HCT116 (cell line): Measurements from ENCODE around the gene FLNA. TPM values are rescaled to one million over a fixed set of nuclear protein-coding genes. Genes with fewer than 3 reads are reported as not detected.

Experiments used
- ATAC-seq: fragments of 200-7000 bp; cut with Tn5 transposase; 2 replicates; pipeline ENCODE4 v1.9.1; 2020; ENCODE audit warnings: mild to moderate bottlenecking, moderate library complexity
- BruUV-seq: library from RNA; stranded (reverse); fragments of 400-500 nt; replicated peaks from 2 replicates; lab custom pipeline; 2021; lab: Mats Ljungman, UMichigan
- CTCF ChIA-PET: fragments of 300-600 bp; sonication (Branson Sonifier 250); formaldehyde crosslinking; loops from one replicate; lab custom pipeline; 2021; ENCODE audit warnings: antibody characterized with exemption; lab: Charles Lee
- POLR2A ChIA-PET: fragments of 300-600, 350-600 bp; sonication (Branson Sonifier 250); formaldehyde crosslinking; loops from one replicate; lab custom pipeline; 2021; ENCODE audit warnings: antibody characterized with exemption; lab: Charles Lee
- RAD21 ChIA-PET, 2 experiments: fragments of 300-600 bp; sonication (Branson Sonifier 250); formaldehyde crosslinking; loops; one replicate each; lab custom pipeline; 2023; ENCODE audit warnings: low total read pairs in 2 of 2; ENCODE audit not compliant: uncharacterized antibody in 2 of 2, unreplicated experiment in 2 of 2, low non-redundant PET in 1 of 2; lab: Charles Lee
- DNase-seq: peaks from one replicate; pipeline ENCODE4 v3.0.0-alpha.2; 2010; ENCODE audit warnings: low read depth, low spot score
- H2AFZ ChIP-seq: fragments of 200-600 bp; shearing (Covaris generic), sonication (generic); 2 replicates; pipeline ENCODE4 v1.6.1; 2017; ENCODE audit warnings: low read depth, mixed run types, mixed read lengths, antibody characterized with exemption, low read length; ENCODE audit not compliant: poor library complexity, severe bottlenecking
- H3K27ac ChIP-seq: 2 replicates; pipeline ENCODE4 v1.5.1; 2012; ENCODE audit warnings: low read depth, low read length
- H3K27me3 ChIP-seq: fragments of 200-600 bp; sonication (generic); 2 replicates; pipeline ENCODE4 v1.6.1; 2016; ENCODE audit warnings: mixed run types, low read length, mixed read lengths; ENCODE audit not compliant: insufficient read depth
- H3K36me3 ChIP-seq, 2 experiments: fragments of 200-500 bp in 1 of 2; fragments of 200-600 bp in 1 of 2; sonication (Bioruptor generic) in 1 of 2; sonication (generic) in 1 of 2; 2 replicates each; pipeline versions ENCODE4 v1.5.1 to v1.6.1; 2014 to 2016; ENCODE audit warnings: low read length in 2 of 2, inconsistent platforms in 1 of 2, mixed read lengths in 1 of 2, mixed run types in 1 of 2; ENCODE audit not compliant: insufficient read depth in 2 of 2, control insufficient read depth in 1 of 2
- H3K4me1 ChIP-seq, 2 experiments: fragments of 200-600 bp in 1 of 2; sonication (generic) in 1 of 2; 2 replicates each; pipeline versions ENCODE4 v1.5.1 to v1.6.1; 2012 to 2017; ENCODE audit warnings: low read length in 2 of 2, inconsistent platforms in 1 of 2, mild to moderate bottlenecking in 1 of 2, mixed read lengths in 1 of 2, mixed run types in 1 of 2, moderate library complexity in 1 of 2; ENCODE audit not compliant: insufficient read depth in 2 of 2, control insufficient read depth in 1 of 2
- H3K4me2 ChIP-seq: fragments of 200-600 bp; sonication (generic); 2 replicates; pipeline ENCODE4 v1.6.1; 2017; ENCODE audit warnings: mixed run types, low read length, mixed read lengths
- H3K4me3 ChIP-seq, 2 experiments: fragments of 200-600 bp in 1 of 2; sonication (generic) in 1 of 2; replicated peaks in 1 of 2; 2 replicates each; pipeline ENCODE4 v1.5.1; 2011 to 2016; ENCODE audit warnings: low read length in 2 of 2, control low read depth in 1 of 2, low read depth in 1 of 2, mild to moderate bottlenecking in 1 of 2, mixed read lengths in 1 of 2, mixed run types in 1 of 2
- H3K79me2 ChIP-seq: fragments of 200-600 bp; sonication (generic); 2 replicates; pipeline ENCODE4 v1.6.1; 2017; ENCODE audit warnings: mild to moderate bottlenecking, mixed run types, low read length, moderate library complexity, mixed read lengths; ENCODE audit not compliant: insufficient read depth
- H3K9ac ChIP-seq: fragments of 200-600 bp; sonication (generic); 2 replicates; pipeline ENCODE4 v1.6.1; 2016; ENCODE audit warnings: low read length, mixed read lengths
- H3K9me2 ChIP-seq: fragments of 200-600 bp; sonication (generic), shearing (Covaris generic); 2 replicates; pipeline ENCODE4 v1.6.1; 2017; ENCODE audit warnings: mixed run types, mild to moderate bottlenecking, moderate library complexity; ENCODE audit not compliant: insufficient read depth
- H3K9me3 ChIP-seq, 2 experiments: fragments of 200-500 bp in 1 of 2; fragments of 200-600 bp in 1 of 2; sonication (Bioruptor generic) in 1 of 2; sonication (generic) in 1 of 2; 2 replicates each; pipeline ENCODE4 v1.6.1; 2014 to 2017; ENCODE audit warnings: low read length in 2 of 2, mixed read lengths in 2 of 2, inconsistent platforms in 1 of 2, low read depth in 1 of 2, mild to moderate bottlenecking in 1 of 2, mixed run types in 1 of 2, moderate library complexity in 1 of 2; ENCODE audit not compliant: control insufficient read depth in 1 of 2, insufficient read depth in 1 of 2
- H4K20me1 ChIP-seq: fragments of 200-600 bp; sonication (generic), shearing (Covaris generic); 2 replicates; pipeline ENCODE4 v1.6.1; 2017; ENCODE audit warnings: mixed run types, mild to moderate bottlenecking, moderate library complexity; ENCODE audit not compliant: insufficient read depth
- CTCF ChIP-seq, 3 experiments: fragments of 200-600 bp in 1 of 3; sonication (generic) in 1 of 3; IDR thresholded peaks in 2 of 3; conservative IDR thresholded peaks in 1 of 3; 2 replicates each; pipeline ENCODE4 v1.5.1; 2012 to 2017; ENCODE audit warnings: low read depth in 2 of 3, low read length in 2 of 3, antibody characterized with exemption in 1 of 3, borderline replicate concordance in 1 of 3, control low read depth in 1 of 3, mild to moderate bottlenecking in 1 of 3, mixed read lengths in 1 of 3, mixed run types in 1 of 3, moderate library complexity in 1 of 3; ENCODE audit not compliant: insufficient read depth in 1 of 3
- ELF1 ChIP-seq: IDR thresholded peaks from 2 replicates; pipeline ENCODE4 v1.6.1; 2012; ENCODE audit warnings: low read depth, borderline replicate concordance
- EZH2 ChIP-seq: fragments of 200-600 bp; sonication (generic); IDR thresholded peaks from 2 replicates; pipeline ENCODE4 v1.6.1; 2017; ENCODE audit warnings: antibody characterized with exemption, mixed run types
- JUND ChIP-seq: IDR thresholded peaks from 2 replicates; pipeline ENCODE4 v1.6.1; 2012
- REST ChIP-seq: IDR thresholded peaks from 2 replicates; pipeline ENCODE4 v1.6.1; 2012; ENCODE audit warnings: low read depth
- SIN3A ChIP-seq: IDR thresholded peaks from 2 replicates; pipeline ENCODE4 v1.6.1; 2012; ENCODE audit warnings: low read depth
- SP1 ChIP-seq: IDR thresholded peaks from 2 replicates; pipeline ENCODE4 v1.6.1; 2012; ENCODE audit warnings: low read depth
- TCF7L2 ChIP-seq: IDR thresholded peaks from 2 replicates; pipeline ENCODE4 v1.7.0; 2011; ENCODE audit warnings: borderline replicate concordance, inconsistent platforms; ENCODE audit not compliant: insufficient read depth, insufficient read length; ENCODE audit errors: extremely low read depth
- ZNF274 ChIP-seq: fragments of 200-500 bp; sonication (Bioruptor generic); IDR thresholded peaks from 2 replicates; pipeline ENCODE4 v1.6.1; 2014; ENCODE audit warnings: mild to moderate bottlenecking, low read depth, low read length, inconsistent platforms
- intact Hi-C: fragments of 100-400 bp; cut with micrococcal nuclease; formaldehyde crosslinking; loops from 2 replicates; pipeline ENCODE4 v1.10.0; 2022
- total RNA-seq: library from RNA; stranded (reverse); gene quantifications from one replicate; pipeline ENCODE4 v1.2.1, GENCODE V29; 2021; ENCODE audit not compliant: unreplicated experiment

The FLNA gene
- total RNA-seq, 1 experiment from 2014 or later: 546 TPM

GRCh38 chrX:154365052-154365600, 9.3 kb downstream of the FLNA start (continued):
- TF ChIP-seq ZNF274 (no peak), JUND (no peak), ELF1 (no peak), TCF7L2 (no peak), REST (no peak)

GRCh38 chrX:154363706-154364439, 10.6 kb downstream of the FLNA start:
- Histone ChIP-seq H3K27me3 (no peaks in the 10 kb centered on the region), H4K20me1 (0 out of 2 replicates have a peak, but pooled peaks cover 2% of the 10 kb centered on the region), H3K4me1 (peaks cover 4 to 11% of the 10 kb centered on the region in 2 experiments), H2AFZ (no peak overlapping the region), H3K9me2 (no peaks in the 10 kb centered on the region), H3K4me2 (no peak overlapping the region), H3K36me3 (peaks cover 9 to 47% of the 10 kb centered on the region in 2 experiments; a peak in 3 of 4 replicates), H3K9ac (no peak overlapping the region), H3K27ac (no peak overlapping the region), H3K79me2 (peaks cover 75% of the 10 kb centered on the region), H3K4me3 (no peak overlapping the region), H3K9me3 (no peaks in the 10 kb centered on the region)
- ATAC-seq (no peak), DNase-seq (no peak)
- intact Hi-C loops: no loop called here
- POLR2A ChIA-PET: no interaction called here
- CTCF ChIA-PET: no interaction called here
- BruUV-seq: no TSS peak
- TF ChIP-seq SIN3A: no peak
- no peak for TF ChIP-seq EZH2
- TF ChIP-seq ELF1: no peak
- TF ChIP-seq CTCF (IDR thresholded peaks at IDR 0.05 in 2 of 3, conservative IDR thresholded peaks at IDR 0.05 in 1 of 3; ENCODE audit: borderline replicate concordance in 1 of 3, insufficient read depth in 1 of 3, low read depth in 2 of 3, low read length in 2 of 3): no peak
- no peak for TF ChIP-seq SP1
- RAD21 ChIA-PET: no interaction called here
